ENCODE measurements around the gene GSTO1. TPM values are rescaled to one million over a fixed set of nuclear protein-coding genes. Genes with fewer than 3 reads are reported as not detected.
"Not testable (repeated sequence)": the region's sequence is repeated elsewhere in the genome, so short reads cannot be mapped to it uniquely, and the experiment has no call there.

Gene GSTO1
- total RNA-seq, 4 donors from 2014 or later: 43.8 to 115 (median 78.0) TPM

GRCh38 chr10:104233817-104234216 is 20.9 kb upstream of the GSTO1 start:
- Histone ChIP-seq H3K9me3 (no peaks in the 10 kb centered on the region), H3K4me1 (peaks cover 8 to 16% (median 9%) of the 10 kb centered on the region in 3 donors), H3K27ac (no peak overlapping the region), H3K27me3 (peaks cover 0 to 29% (median 0%) of the 10 kb centered on the region in 4 donors), H3K4me3 (no peak overlapping the region), H3K36me3 (no peaks in the 10 kb centered on the region)
- DNase-seq: no peak
- TF ChIP-seq CTCF (IDR thresholded peaks at IDR 0.05): no peak
- TF ChIP-seq POLR2A (IDR thresholded peaks at IDR 0.05): no peak
- WGBS, 2 donors: 69 to 75% methylated on average over 1 of the region's 1 CpG
- intact Hi-C loops (cut with DNase I): no loop called here

- intact Hi-C loops (cut with DNase I): no loop called here
- peaks cover 8 to 16% (median 9%) of the 10 kb centered on the region in 3 donors for H3K4me1 ChIP-seq
- no peak for TF ChIP-seq CTCF (IDR thresholded peaks at IDR 0.05)
- no peak for TF ChIP-seq POLR2A (IDR thresholded peaks at IDR 0.05)
- no peak for DNase-seq
- peaks cover 0 to 29% (median 0%) of the 10 kb centered on the region in 4 donors for H3K27me3 ChIP-seq
- H3K27ac ChIP-seq: no peak overlapping the region
- no peak overlapping the region for H3K4me3 ChIP-seq
- H3K36me3 ChIP-seq: no peaks in the 10 kb centered on the region
- no peaks in the 10 kb centered on the region for H3K9me3 ChIP-seq
- 60 to 68% methylated on average over 1 of the region's 1 CpG for WGBS, 2 donors
Measured at GRCh38 chr10:104234934-104235333, 19.8 kb upstream of the GSTO1 start.

GRCh38 chr10:104235801-104236200 is 18.9 kb upstream of the GSTO1 start:
- intact Hi-C loops (cut with DNase I): no loop called here
- TF ChIP-seq POLR2A (IDR thresholded peaks at IDR 0.05) (no peak), CTCF (IDR thresholded peaks at IDR 0.05) (no peak)
- WGBS, 2 donors: 72 to 73% methylated on average over 3 of the region's 3 CpGs
- peaks cover 0 to 29% (median 0%) of the 10 kb centered on the region in 4 donors for H3K27me3 ChIP-seq
- H3K4me1 ChIP-seq: peaks cover 8 to 16% (median 9%) of the 10 kb centered on the region in 3 donors
- no peaks in the 10 kb centered on the region for H3K36me3 ChIP-seq
- no peak overlapping the region for H3K4me3 ChIP-seq
- H3K27ac ChIP-seq: no peak overlapping the region
- no peak for DNase-seq
- no peaks in the 10 kb centered on the region for H3K9me3 ChIP-seq

GRCh38 chr10:104240078-104240477 is 14.6 kb upstream of the GSTO1 start:
- Histone ChIP-seq H3K27me3 (peaks cover 0 to 26% (median 0%) of the 10 kb centered on the region in 4 donors), H3K4me3 (no peak overlapping the region), H3K4me1 (no peaks in the 10 kb centered on the region), H3K27ac (no peak overlapping the region), H3K9me3 (no peaks in the 10 kb centered on the region), H3K36me3 (no peaks in the 10 kb centered on the region)
- no peak for DNase-seq
- no peak for TF ChIP-seq CTCF (IDR thresholded peaks at IDR 0.05)
- intact Hi-C loops (cut with DNase I): no loop called here
- 61 to 75% methylated on average over 2 of the region's 2 CpGs for WGBS, 2 donors

GRCh38 chr10:104242545-104242944 is 12.1 kb upstream of the GSTO1 start:
- no peaks in the 10 kb centered on the region for H3K36me3 ChIP-seq
- no peak overlapping the region for H3K4me3 ChIP-seq
- H3K27me3 ChIP-seq: peaks cover 0 to 14% (median 0%) of the 10 kb centered on the region in 4 donors
- no peak overlapping the region for H3K27ac ChIP-seq
- TF ChIP-seq POLR2A (IDR thresholded peaks at IDR 0.05): no peak
- no peak for TF ChIP-seq CTCF (IDR thresholded peaks at IDR 0.05)
- DNase-seq: no peak
- intact Hi-C loops (cut with DNase I): no loop called here
- H3K9me3 ChIP-seq: no peaks in the 10 kb centered on the region
- H3K4me1 ChIP-seq: peaks cover 0 to 10% (median 0%) of the 10 kb centered on the region in 3 donors

GRCh38 chr10:104243009-104243408 is 11.7 kb upstream of the GSTO1 start:
- H3K9me3 ChIP-seq; H3K36me3 ChIP-seq; intact Hi-C loops (cut with DNase I); H3K27ac ChIP-seq; H3K27me3 ChIP-seq; DNase-seq; H3K4me3 ChIP-seq: not testable (repeated sequence)
- H3K4me1 ChIP-seq: peaks cover 0 to 10% (median 0%) of the 10 kb centered on the region in 3 donors
- 73 to 97% methylated on average over 2 to 3 of the region's 3 CpGs for WGBS, 2 donors

All from esophagus squamous epithelium (tissue), 5 donors.